GM21423 (cell line): ENCODE results near the gene FOXI3.

Experiments
- ATAC-seq: cut with Tn5 transposase; IDR thresholded peaks from one replicate; pipeline ENCODE4 v1.9.1; 2021; ENCODE audit warnings: mild to moderate bottlenecking, moderate library complexity; ENCODE audit not compliant: unreplicated experiment

FOXI3 gene

DNA sequence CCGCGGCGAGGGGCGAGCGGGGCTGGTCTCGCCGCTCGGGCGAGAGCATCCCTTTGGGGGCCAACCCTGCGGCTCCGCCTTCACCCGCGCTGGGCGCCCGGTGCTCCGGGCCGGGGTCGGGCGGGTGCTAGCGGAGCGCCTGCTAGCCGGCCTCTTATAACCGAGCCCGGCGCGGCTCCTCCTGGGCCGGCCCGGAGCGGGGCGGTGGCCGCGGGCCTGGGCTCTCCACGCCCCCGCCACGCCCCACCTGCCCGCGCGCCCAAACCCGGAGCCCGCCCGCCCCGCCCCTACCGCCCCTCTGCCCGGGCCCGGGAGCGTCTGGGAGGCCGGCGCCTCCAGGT lies at the start of gene FOXI3:
TSS of gene FOXI3 (minus strand) at position 129 of the 341 bp plus-strand sequence. CDS start 158 bp downstream, outside the sequence.
- no peak for ATAC-seq

DNA sequence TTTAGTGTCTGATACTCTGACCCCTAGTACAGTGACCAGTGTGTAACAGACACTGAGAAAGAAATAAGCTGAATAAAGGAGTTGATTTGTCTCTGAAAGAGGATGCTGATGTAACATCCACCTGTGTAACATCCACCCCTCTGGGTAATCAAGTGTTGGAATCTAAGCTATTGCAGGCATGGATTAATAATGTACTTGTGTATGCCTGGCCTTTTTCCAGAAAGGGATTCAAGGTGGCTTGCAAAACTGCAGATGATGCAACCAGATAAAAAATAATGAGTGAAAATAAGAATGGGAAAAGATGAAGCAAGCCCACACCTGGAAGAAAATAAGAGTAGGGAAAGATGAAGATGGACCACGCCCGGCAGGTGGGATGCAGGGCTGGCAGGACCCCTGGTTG lies 48.2 kb upstream of the FOXI3 start:
- no peak for ATAC-seq

DNA sequence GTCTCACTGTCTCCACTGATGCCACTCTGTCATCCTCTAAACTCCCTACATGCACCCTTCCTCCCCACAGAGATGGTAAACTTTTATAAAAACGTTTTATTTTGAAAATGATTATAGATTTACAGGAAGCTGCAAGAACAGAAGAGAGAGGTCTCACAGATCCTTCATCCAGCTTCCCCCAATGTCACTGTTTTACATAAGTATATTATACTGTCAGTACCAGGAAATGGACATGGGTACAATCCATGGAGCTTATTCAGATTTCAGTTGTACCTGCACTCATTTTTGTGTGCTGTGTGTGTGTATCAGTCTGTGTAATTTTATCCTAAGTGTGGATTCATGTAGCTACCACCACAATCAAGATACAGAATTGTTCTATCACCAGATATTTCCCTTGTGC lies 46.7 kb upstream of the FOXI3 start:
- no peak for ATAC-seq

DNA sequence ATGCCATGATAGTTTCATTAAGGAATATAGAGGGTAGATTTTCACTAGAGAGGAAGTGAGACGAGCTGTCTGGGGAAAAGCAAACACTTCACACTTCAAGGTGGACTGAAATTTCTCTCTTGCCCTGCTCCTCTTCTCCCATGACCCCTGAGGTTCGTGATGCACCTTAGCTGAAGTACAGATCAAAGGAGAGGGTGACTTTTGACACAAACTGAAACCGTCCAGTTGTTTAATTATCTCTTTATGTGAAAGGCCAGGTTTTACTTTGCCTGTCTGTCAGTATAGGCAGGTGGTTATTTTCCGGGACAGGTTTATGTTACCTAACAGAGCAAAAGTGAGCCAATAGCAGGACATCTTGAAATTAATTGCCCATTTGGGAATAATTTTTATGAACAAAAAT lies 41.0 kb upstream of the FOXI3 start:
- no peak for ATAC-seq

DNA sequence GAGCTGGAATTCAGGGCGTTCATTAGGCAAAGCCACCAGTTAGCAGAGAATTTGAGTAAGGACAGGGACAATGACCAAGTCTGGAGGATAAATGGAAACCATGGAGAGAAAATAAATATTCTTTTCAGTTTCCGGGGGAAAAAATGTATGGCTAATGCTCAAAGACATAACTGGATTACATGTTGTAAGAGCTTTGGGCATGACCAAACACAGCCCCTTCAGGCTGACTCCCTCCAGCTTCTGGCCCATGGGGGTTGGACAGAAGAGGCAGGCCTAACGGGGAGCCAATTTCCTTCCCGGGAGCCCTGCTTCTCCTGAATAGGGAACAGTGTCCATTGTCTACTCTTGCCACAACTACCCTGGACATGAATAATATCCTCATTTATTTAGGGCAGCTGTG lies 39.5 kb upstream of the FOXI3 start:
- ATAC-seq = no peak

DNA sequence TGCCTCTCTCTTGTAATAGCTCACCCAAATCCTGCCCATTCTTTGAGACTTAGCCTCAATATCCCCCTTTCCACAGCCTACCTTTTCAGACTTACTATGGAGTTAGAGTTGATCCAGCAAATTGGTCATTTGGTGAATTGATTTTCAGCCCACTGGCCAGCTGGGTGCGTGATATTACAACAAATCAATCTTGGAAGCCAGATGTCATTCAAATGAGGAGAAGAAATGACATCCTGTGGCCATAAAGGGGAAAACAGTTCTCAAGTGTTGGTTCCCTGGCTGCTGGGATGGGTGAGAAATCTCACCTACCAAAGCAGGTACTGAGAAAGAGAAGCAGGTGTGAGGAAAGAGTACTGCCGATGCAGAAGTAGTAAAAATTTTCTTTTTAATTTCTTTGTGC lies 36.7 kb upstream of the FOXI3 start:
- ATAC-seq = no peak

DNA sequence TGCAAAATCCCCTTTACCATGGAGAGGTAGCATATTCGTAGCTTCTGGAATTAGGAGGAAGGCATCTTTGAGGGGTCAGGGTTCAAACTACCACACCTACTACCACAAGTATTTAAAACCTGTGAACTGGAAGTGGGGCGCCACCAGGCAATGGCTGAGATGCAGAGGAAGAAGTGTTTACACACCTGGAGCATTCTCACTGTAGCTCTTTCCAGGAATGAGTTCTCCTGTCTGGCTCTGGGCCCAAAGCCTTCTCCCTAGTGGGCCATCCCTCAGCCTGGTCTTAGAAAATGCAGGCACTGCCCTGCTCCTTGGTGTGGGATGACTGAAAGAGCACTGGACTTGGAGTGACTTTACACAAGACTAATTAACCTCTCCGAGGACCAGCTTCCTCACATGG lies 30.7 kb upstream of the FOXI3 start:
- no peak for ATAC-seq

DNA sequence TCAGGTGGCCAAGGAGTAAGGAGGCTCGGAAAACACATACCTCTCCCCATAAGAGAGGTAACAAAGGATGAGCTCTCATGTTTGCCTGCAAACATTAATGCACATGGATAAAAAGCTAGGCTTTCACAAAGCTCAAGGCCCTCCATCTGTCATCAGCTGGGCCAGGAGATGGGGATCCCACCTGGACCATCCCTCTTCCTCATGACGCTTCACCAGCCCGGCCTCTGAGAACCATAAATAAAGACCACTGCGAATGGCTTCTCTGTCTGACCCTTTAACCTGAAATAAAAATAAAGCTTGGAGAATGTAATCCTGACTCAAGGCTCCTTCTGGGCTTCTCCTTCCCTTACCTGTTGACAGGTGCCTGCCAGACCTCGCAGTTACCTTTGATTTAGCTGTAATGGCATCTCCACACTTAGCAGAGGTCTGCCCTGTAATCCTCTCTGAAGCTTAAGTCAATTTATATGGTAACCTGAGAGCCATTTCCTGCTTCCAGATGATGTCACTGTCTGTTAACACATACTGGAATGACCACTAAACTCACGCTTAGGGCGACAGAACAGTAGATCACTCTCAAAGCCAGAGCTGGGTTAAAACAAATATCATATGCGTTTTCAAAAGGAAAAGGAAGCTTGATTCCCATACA lies 29.3 kb upstream of the FOXI3 start:
- no peak for ATAC-seq

DNA sequence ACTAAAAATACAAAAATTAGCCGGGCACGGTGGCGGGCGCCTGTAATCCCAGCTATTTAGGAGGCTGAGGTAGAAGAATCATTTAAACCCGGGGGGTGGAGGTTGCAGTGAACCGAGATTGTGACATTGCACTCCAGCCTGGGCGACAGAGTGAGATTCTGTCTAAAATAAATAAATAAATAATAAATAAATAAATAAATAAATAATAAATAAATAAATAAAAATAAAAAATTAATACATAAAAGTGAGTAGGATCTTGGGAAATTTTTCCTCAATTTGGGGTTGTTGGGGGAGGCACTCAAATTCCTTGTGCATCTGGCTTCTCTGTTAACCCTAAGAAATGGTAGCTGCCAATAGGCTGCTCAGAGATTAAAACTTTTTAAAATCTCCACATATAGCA lies 20.3 kb upstream of the FOXI3 start:
- no peak for ATAC-seq

DNA sequence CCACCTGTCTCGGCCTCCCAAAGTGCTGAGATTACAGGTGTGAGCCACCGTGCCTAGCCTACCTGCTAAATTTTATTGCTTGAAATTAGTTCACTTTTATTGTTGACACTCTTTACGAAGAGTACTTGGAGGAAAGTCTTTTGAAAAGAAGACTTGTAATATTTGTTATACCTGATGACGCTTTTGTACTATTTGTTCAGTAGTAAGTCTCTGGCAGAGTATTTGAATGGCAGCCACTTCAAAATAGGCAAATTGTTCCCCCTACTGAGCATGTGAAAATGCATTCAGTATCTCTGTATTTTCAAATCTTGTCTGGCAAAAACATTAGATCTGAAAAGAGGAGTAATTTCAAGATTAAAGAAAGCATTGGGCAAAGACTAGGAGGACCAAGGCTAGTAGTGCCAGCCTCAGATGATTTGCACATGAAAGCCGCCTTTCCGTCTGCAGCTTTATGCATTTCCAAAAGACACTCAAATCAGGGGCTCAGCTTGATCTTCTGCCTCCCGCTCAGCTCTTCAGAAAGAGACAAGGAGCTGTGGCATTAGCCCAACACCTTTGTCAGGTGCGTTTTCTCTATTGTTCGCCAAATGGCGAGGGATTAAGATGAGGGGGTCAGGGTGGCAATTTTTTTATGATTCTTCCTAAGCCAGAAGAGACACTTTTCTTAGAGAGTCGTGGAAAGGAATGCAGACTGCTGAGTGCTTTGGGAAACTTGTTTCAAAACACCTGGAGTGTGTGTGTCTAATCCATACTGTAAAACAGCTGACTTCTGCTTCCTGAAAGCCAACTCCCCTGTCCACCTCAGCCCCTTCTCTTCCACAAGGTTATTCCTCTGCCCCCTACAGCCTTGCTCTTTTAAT lies 18.8 kb upstream of the FOXI3 start:
- no peak for ATAC-seq

DNA sequence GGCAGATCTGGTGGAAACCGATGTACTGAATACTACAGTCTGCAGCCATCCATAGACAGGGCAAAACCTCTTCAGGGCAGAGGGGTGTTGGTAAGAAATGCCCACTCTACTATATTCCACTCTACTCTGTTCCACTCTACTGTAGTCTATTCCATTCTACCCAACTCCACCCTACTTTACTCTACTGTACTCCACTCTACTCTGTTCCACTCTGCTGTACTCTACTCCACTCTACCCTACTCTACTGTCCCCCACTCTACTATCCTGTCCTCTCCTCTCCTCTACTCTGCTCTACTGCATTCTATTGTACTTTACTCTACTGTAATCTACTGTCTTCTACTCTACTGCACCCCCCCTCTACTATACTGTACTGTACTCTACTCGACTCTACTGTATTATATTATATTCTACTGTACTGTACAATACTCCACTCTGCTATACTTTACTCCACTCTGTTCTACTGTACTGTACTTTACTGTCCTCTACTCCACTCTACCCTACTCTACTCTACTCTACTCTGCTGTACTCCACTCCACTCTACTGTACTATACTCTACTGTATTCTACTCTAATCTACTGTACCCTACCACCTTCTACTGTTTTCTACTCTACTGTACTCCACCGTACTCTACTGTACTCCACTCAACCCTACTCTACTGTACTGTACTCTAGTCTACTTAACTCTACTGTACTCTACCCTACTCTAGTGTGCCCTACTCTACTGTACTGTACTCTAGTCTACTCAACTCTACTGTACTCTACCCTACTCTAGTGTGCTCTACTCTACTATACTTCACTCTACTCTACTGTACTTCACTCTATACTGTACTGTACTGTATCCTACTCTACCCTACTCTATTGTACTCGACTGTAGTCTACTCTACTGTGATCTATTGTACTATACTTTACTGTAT lies 17.0 kb upstream of the FOXI3 start:
- no peak for ATAC-seq

DNA sequence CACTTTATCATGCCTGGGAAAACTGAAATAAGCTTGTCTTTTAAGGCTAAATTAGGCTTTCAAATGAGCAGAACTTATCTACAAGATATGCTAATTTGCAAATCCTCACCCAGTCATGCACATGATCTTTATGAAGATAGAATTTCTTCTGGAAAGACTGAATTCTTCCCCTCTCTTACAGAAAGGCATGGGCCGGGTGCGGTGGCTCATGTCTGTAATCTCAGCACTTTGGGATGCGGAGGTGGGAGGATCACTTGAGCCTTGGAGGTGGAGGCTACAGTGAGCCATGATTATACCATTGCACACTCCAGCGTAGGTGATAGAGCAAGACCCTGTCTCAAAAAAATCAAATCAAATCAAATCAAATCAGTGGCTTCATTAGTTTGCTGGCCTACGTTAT lies 11.7 kb upstream of the FOXI3 start:
- ATAC-seq = no peak

DNA sequence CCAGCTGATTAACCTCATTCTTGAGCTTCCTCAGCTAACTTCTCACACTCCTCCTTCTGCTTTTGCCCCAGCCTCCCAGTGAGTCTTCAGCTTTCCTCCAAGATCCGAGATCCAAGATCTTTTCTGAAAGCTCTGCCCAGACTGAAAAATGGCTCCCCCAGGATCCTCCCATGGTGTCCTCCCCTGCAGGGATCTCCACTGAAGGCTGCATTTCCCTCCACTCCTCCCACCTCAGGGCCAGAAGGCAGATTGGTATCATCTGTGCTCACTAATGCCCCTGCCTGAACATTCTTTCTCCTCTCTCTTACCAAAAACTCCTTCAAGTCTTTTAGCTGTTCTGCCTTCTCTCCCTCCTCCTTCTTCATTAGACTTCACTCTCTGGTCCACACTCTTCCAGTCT lies 6.1 kb upstream of the FOXI3 start:
- no peak for ATAC-seq

DNA sequence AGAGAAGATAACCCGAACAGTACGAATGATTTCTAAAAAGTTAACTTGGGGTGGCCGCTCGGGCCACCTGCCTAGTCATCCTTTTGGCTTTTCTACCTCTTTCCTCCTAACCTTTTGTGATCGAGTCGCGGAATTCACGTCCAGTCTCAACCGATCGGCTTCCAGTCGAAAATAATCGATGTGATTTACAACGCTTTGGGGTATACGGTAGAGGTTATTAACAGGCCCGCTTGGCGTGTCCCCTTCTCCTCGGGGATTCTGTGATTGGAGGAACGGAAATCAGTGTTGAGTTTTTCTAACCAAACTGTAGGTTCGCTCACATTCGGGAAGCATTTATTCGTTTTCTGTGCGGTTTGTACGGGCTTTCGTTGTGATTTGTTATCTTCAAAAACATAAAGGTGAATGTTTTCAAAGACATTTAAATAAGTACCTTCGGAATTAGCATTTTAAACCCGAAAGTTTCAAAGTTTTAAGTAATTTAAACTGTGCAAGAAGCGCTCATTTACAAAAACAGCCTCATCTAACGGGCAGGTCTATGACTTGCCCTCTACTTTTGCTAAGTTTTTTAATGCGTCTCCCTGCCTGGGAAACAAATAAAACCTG lies 588 bp upstream of the FOXI3 start:
- ATAC-seq = no peak

DNA sequence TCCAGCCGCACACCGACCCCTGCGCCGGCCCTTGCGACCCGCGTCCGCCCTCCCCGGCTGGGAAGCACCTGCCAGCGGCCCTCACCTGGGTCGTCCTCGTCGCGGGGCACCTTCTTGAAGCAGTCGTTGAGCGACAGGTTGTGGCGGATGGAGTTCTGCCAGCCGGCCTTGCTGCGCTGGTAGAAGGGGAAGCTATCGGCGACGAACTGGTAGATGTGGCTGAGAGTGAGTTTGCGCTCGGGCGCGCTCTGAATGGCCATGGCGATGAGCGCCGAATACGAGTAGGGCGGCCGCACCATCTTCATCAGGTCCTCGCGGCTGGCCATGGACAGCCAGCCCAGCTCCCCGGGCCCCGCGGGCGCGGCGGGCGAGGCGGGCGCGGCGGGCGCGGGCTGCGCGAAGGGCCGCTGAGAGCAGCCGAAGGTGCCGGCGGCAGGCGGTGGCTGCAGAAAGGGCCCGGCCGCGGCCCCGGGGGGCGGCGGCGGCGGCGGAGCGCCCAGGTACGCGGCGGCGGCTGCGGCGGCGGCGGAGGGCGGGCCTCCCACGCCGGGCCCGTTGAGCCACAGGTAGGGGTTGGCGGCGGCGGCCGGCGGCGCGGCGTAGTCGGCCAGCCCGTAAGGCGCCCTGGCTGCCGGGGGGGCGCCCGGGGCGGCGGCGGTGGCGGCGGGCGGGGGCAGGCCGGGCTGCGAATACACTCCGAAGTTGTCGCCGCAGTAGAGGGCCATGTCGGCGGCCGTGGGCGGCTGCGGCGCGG lies 505 bp downstream of the FOXI3 start:
- no peak for ATAC-seq

DNA sequence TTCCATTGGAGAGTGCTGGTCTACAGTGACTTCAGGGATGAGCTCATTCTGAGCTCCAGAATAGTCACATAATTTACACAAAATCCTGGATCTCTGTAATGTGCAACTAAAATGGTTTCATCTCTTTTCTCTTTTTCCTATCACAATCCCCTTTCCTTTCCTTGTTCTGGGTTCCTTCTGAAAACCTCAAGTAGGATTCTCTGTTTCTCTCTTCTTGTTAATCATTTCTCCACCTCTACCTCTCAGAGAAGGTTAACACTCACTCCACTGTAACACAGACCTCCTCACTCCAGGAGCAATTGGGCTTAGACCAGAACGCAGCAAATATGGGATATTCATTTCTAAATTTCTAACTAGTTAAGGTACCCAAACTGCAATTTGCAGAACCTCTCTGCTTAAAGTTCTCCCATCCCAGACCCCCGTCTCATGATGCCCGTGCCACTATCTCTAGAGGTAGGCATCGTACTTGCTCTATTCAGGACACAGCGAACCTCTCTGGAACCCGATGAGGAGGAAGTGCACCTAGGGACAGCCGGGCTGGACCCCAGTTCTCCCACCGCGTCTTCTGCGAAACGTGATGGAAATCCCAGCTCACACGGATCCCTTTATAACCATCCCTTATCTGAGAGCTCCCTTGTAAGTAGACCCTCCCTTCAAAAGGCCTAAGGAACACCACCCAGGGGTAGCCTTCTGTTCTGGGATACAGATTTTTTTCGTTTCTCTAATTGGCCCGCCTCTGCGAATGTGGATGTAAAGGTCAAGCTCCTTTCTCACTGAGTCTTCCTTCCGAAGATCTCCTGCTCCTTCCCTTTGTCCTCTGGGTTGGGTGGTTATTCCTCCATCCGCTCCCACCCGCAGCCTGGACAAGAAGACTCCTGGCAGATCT lies 1.3 kb downstream of the FOXI3 start:
- no peak for ATAC-seq

DNA sequence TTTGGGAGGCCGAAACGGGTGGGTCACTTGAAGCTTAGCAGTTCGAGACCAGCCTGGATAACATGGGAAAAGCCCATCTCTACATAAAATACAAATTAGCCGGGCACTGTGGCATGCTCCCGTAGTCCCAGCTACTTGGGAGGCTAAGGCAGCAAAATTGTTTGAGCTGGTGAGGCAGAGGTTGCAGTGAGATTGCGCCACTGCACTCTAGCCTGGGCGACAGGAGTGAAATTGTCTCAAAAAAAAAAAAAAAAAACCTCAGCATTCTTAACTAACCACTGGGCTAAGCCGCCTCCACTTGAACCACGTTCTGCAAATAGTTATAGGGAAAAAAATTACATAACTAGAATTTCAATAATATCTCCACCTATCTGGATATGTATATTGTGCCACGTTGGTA lies 2.3 kb downstream of the FOXI3 start:
- ATAC-seq = no peak

DNA sequence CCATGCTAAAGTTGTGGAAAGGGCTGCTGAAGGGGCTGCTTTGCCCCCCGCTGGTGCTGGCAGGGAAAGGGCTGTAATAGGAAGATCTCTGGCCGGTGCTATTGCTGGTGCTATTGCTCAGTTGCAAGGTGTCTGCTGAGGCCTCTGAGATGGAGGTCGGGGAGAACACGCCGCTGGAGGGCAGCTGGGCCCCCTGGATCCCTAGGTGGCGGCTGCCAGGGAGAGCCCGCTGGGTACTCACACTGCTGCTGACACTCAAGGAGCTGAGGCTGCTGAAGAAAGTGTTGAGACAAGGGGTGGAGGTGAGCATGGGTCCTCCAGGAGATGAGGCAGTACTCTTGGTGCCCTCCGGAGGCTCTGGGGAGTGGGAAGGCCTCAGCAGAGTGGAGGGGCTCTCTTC lies 4.2 kb downstream of the FOXI3 start:
- no peak for ATAC-seq

DNA sequence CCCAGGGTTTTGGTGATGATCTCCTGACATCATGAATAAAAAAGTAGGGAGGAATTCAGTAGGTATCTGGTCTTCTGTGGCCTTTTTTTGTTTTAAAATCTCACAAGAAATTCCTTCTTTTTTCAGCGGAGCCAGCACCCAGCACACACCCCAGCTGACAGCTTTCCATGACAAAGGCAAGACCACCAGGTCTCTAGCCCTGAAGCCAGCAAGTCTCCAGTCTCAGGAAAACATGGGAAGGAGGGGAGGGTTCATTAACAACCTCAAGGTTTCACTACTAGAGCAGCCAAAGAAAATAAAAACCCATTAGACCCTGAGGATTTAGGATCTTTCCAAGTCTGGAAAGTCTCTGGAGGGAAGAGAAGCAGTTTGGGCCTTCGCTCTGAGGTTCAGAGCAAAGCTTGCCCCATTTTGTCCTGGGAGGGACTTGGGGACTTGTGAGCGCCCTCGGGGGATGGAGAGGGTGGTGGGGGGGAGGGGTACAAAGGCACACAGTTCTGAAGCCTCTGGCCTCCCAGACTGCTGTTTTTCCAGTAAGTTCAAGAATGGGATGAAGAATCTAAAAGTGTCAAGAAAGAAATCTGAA lies 9.0 kb downstream of the FOXI3 start:
- no peak for ATAC-seq
